ACC112 (cell line): Measurements from ENCODE around the gene IRGM.

ENCODE experiments used
- H2AFZ ChIP-seq: fragments of 200-600 bp; sonication (generic); one replicate; pipeline ENCODE4 v1.6.0; 2017; ENCODE audit warnings: antibody characterized with exemption, low read length; ENCODE audit not compliant: unreplicated experiment
- H3K27ac ChIP-seq: fragments of 200-600 bp; sonication (generic); 2 replicates; pipeline ENCODE4 v1.5.1; 2014; ENCODE audit warnings: low read depth, mild to moderate bottlenecking, antibody characterized with exemption, low read length, moderate library complexity
- H3K27me3 ChIP-seq: fragments of 200-600 bp; sonication (generic); 2 replicates; pipeline ENCODE4 v1.6.1; 2014; ENCODE audit warnings: mild to moderate bottlenecking, antibody characterized with exemption, low read length, moderate library complexity, mixed read lengths; ENCODE audit not compliant: insufficient read depth
- H3K36me3 ChIP-seq: fragments of 200-600 bp; sonication (generic); 2 replicates; pipeline ENCODE4 v1.6.1; 2016; ENCODE audit warnings: mild to moderate bottlenecking, antibody characterized with exemption, low read length, moderate library complexity, mixed read lengths; ENCODE audit not compliant: insufficient read depth
- H3K4me1 ChIP-seq: fragments of 200-600 bp; sonication (generic); one replicate; pipeline ENCODE4 v1.6.1; 2016; ENCODE audit warnings: low read length, mixed read lengths; ENCODE audit not compliant: insufficient read depth, unreplicated experiment, control insufficient read depth
- H3K4me3 ChIP-seq: fragments of 200-600 bp; sonication (generic); 2 replicates; pipeline ENCODE4 v1.5.1; 2014; ENCODE audit warnings: mild to moderate bottlenecking, low read depth, low read length
- H3K79me2 ChIP-seq: fragments of 200-600 bp; sonication (generic); one replicate; pipeline ENCODE4 v1.6.0; 2016; ENCODE audit warnings: low read length; ENCODE audit not compliant: control insufficient read depth, unreplicated experiment, insufficient read depth

IRGM gene

DNA sequence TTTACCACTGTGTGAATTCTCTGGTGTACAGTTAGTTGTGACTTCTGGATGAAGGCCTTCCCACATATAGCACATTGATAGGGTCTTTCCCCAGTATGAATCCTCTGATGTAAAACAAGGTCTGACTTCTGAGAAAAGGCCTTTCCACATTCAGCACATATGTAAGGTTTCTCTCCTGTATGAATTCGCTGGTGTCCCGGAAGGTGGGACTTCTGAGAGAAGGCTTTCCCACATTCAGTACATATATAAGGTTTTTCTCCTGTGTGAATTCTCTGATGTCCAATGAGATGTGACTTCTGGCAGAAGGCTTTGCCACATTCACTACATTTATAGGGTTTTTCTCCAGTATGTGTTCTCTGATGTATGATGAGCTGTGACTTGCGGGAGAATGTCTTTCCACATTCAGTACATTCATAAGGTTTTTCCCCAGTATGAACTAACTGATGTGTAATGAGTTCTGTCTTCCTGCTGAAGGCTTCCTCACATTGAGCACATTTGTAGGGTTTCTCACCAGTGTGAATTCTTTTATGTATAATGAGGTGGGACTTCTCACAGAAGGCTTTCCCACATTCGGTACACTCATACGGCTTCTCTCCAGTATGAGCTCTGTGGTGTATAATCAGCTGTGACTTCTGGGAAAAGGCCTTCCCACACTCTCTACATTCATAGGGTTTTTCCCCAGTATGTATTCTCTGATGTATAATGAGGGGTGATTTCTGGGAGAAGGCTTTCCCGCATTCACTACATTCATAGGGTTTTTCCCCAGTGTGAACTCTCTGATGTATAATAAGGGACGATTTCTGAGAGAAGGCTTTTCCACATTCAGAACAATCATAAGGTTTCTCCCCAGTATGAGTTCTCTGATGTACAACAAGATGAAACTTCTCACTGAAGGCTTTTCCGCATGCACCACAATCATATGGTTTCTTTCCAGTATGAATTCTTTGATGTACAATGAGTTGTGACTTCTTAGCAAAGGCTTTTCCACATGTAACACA is 49.4 kb downstream of the IRGM start:
- Histone ChIP-seq H3K79me2 (no peaks in the 10 kb centered on the region), H2AFZ (no peak overlapping the region), H3K36me3 (peaks cover 63% of the 10 kb centered on the region), H3K27me3 (no peaks in the 10 kb centered on the region), H3K27ac (no peak overlapping the region), H3K4me3 (no peak overlapping the region), H3K4me1 (no peaks in the 10 kb centered on the region)
